Urinary bladder (tissue), 4 donors: ENCODE results near the gene NLRP1. TPM values are rescaled to one million over a fixed set of nuclear protein-coding genes. Genes with fewer than 3 reads are reported as not detected.

ENCODE experiments used
- DNase-seq: peaks from one replicate; pipeline ENCODE4 v3.0.0-alpha.2; 2015; ENCODE audit errors: extremely low spot score
- H3K27ac ChIP-seq: one replicate; pipeline ENCODE4 v1.5.1; 2013; ENCODE audit warnings: low read depth, mild to moderate bottlenecking, moderate library complexity
- H3K36me3 ChIP-seq: one replicate; pipeline ENCODE4 v1.6.1; 2013; ENCODE audit warnings: mild to moderate bottlenecking, moderate library complexity; ENCODE audit not compliant: insufficient read depth
- H3K4me1 ChIP-seq: one replicate; pipeline ENCODE4 v1.6.1; 2013; ENCODE audit warnings: mild to moderate bottlenecking, moderate library complexity; ENCODE audit not compliant: insufficient read depth
- H3K4me3 ChIP-seq: one replicate; pipeline ENCODE4 v1.5.1; 2013; ENCODE audit warnings: low read depth, low read length
- WGBS: extraction: QIAGEN DNeasy Blood & Tissue Kit; methylation state at CpG from one replicate; pipeline ENCODE4 v1.1.7; 2013; 5-methylcytosine and 5-hydroxymethylcytosine counted together
- polyA plus RNA-seq: library from polyadenylated mRNA; stranded (reverse); fragments of 200-250 nt; gene quantifications from one replicate; pipeline ENCODE4 v1.2.3, GENCODE V29; 2013
- total RNA-seq: library from RNA; depleted of rRNA; stranded (reverse); fragments of >200 nt; gene quantifications from one replicate; pipeline ENCODE4 v1.2.3, GENCODE V29; 2014
- donor health status: healthy with polysubstance abuse.
- donor health status: healthy.

The NLRP1 gene
- total and polyA plus RNA-seq, 2 donors = 22.3 to 33.0 TPM

DNA sequence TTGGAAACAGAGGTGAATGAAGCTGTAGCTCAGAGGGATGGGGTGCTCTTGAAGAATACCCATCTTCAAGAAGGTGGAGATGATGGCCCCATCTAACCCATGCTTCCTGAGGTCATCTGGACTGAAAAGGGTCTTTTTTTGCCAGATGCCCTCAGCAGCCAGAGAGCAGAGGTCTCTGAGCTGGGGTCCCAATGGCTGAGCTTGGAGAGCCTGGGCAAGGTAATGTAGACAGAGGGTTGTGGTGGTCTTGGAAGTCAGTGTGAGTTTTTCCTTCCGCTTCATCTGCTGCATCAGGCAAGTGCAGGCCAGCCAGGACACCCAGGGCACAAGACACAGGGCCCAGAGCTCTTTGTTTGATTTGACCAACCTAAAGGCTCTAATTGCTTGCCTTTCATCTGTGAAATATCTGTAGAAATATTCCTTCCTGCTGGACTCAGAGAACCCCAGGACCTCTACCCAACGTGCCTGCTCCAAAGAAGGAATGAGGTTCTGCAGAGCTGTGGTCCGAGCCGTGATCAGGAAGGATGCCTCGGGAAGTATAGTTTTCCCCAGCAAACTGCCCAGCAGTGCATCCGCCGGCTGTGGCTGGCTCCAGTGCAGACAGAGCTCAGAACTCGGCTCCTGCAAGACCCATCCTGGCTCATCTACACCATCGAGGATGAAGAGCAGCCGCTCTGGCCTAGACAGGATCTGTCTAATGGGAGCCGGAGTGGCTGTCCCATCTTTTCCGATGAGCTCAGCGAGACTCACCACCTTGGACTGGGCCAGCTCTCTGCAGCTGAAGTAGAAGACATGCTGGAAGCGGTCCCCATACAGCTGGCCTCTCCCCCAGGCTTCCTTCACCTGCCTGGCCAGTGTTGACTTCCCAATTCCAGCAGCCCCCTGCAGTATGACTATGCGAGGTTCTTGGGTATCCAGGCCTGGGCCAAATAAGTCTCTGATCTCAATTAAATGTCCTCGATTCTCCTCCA is 25.2 kb downstream of the NLRP1 start:
- 94% methylated on average over 16 of the region's 16 CpGs for WGBS
- no peaks in the 10 kb centered on the region for H3K4me1 ChIP-seq
- H3K36me3 ChIP-seq = no peaks in the 10 kb centered on the region
- H3K4me3 ChIP-seq = no peak overlapping the region
- no peak for DNase-seq
- no peak overlapping the region for H3K27ac ChIP-seq

DNA sequence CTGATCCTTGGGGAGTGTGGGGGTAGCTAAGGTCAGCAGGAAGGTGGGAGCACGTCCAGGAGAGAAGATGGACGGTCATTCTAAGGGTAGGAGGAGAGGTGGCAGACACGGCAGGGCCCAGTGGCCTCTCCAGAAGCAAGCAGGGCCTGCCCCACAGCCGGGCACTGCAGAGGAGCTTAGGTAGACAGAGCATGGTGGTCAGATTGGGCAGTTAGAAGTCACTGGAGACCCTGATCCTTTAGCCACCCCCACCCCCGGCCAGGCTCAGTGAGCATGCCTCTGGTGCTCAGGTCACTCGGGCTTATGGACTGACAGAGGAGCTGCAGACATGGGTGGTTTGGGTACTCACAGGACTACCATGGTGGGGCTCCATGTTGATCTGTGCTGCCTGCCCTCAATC is 26.3 kb downstream of the NLRP1 start:
- no peaks in the 10 kb centered on the region for H3K36me3 ChIP-seq
- WGBS = 87% methylated on average over 6 of the region's 6 CpGs
- no peak for DNase-seq
- H3K27ac ChIP-seq = no peak overlapping the region
- no peaks in the 10 kb centered on the region for H3K4me1 ChIP-seq
- no peak overlapping the region for H3K4me3 ChIP-seq

DNA sequence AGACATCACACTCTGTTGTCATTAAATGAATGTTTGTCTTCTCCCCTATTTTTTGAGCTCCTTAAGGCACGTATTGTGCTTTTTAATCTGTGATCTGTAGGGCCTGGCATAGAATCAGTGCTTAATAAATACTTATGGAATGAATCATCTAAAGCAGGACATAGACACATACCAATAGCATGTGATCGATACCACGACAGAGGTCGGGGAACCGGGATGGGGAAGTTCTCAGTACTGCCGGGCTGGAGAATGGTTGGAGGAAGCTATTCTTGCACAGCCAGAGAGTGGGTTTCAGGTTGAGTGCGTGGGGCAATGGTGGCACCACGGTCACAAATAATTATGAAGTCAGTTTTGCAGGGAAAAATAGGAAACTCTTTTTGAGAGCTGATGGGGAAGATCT is 26.8 kb downstream of the NLRP1 start:
- no peak overlapping the region for H3K4me3 ChIP-seq
- no peaks in the 10 kb centered on the region for H3K36me3 ChIP-seq
- no peak overlapping the region for H3K27ac ChIP-seq
- H3K4me1 ChIP-seq = no peaks in the 10 kb centered on the region
- DNase-seq = no peak
- WGBS = 61% methylated on average over 8 of the region's 8 CpGs

- Histone ChIP-seq H3K4me1 (no peaks in the 10 kb centered on the region), H3K36me3 (no peaks in the 10 kb centered on the region), H3K4me3 (no peak overlapping the region), H3K27ac (no peak overlapping the region)
- DNase-seq = no peak
- WGBS = 70% methylated on average over 3 of the region's 3 CpGs
Observed at GRCh38 chr17:5555254-5555653, 29.1 kb downstream of the NLRP1 start.

DNA sequence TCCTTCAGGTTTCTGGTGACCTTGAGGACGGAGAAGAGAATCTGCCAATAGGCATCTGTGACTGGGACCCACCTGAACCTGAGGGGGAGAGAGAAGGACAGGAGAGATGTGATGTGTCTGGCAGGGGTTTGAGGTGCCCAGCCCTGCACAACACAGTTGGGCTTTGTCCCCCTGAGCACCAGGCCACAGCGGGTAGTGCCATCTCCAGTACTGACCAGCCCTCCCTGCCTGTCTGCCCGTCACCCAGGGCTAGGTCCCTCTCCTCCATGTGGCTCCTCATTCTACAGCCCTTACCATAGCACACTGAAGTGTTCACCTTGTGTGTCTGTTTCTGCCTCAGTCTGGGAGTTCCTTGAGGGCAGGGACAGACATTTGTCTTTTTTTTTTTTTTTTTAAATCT is 30.8 kb downstream of the NLRP1 start:
- DNase-seq = no peak
- Histone ChIP-seq H3K4me3 (no peak overlapping the region), H3K36me3 (no peaks in the 10 kb centered on the region), H3K4me1 (no peaks in the 10 kb centered on the region), H3K27ac (no peak overlapping the region)
- WGBS = 77% methylated on average over 3 of the region's 3 CpGs

DNA sequence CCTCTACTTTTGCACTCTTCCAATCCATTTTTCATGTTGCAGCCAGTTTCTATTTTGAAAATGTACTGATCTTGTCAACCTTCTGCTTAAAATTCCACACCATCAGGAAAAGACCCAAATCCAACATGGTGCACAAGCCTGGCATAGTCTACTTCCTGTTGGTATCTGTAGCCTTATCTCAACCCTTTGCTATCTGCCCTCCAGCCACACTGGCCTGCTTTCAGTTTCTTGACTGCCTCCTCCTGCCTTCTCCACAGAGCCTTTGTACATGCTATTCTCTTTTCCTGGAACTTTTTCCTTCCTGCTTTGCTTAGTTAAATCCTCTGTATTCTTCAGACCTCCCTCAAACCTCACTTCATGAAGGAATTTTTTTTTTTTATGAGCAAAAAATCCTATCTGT is 31.5 kb downstream of the NLRP1 start:
- no peak overlapping the region for H3K27ac ChIP-seq
- H3K4me1 ChIP-seq = no peaks in the 10 kb centered on the region
- H3K4me3 ChIP-seq = no peak overlapping the region
- DNase-seq = no peak
- H3K36me3 ChIP-seq = no peaks in the 10 kb centered on the region

- H3K36me3 ChIP-seq = no peaks in the 10 kb centered on the region
Observed at GRCh38 chr17:5545051-5545987, 39.0 kb downstream of the NLRP1 start.

DNA sequence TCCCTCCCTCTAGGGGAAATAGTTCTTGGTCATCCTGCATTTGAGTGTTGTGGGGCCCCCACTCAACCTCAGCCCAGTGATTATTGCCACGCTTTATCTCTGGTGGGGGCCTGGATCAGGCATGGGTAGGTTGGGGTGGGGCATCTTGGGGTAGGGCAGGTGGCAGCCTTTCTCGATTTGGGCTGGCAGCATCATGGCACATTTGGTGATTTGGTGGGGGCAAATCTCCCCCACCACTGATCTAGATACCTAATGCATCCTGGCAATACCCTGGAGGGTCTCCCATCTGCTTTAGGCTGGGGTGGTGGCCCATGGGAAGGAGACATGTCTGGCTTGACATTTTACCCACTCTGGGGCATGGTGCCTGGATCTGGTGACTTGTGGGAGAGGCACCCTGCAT is 40.2 kb downstream of the NLRP1 start:
- no peak for DNase-seq
- H3K4me3 ChIP-seq = no peak overlapping the region
- H3K36me3 ChIP-seq = no peaks in the 10 kb centered on the region
- no peak overlapping the region for H3K27ac ChIP-seq
- no peaks in the 10 kb centered on the region for H3K4me1 ChIP-seq
- 98% methylated on average over 2 of the region's 2 CpGs for WGBS

More at GRCh38 chr17:5545051-5545987, 39.0 kb downstream of the NLRP1 start:
- 69% methylated on average over 9 of the region's 9 CpGs for WGBS
- H3K27ac ChIP-seq = no peak overlapping the region
- H3K4me1 ChIP-seq = no peaks in the 10 kb centered on the region
- no peak for DNase-seq
- H3K4me3 ChIP-seq = no peak overlapping the region

DNA sequence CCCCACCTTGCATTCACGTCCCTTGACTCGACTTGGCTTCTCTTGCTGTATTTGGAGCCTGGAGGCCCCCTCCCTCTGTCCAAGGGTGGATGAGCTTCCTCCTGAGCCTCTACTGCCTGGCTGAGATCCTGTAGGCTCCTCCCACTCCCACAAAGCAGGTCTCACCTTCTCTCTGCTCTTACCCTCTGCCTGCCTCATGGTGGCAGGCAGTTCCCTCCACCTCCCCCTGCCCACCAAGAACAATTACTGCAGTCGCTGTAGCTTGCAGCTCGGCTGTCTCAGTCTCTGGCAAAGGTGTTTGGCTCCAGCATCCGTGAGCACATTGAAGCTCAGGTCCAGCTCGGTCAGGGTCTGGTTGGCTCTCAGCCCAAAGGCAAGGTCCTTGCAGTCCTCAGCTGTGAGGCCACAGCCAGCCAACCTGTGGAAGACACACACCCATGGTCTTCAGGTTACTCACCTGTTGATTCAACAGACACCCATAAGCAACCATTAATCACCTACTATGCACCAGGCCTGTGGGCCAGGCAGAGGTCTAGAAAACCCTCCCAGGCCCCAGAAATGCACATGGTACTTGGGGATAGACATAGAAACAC is 42.6 kb downstream of the NLRP1 start:
- Histone ChIP-seq H3K36me3 (no peaks in the 10 kb centered on the region), H3K4me3 (no peak overlapping the region), H3K27ac (no peak overlapping the region), H3K4me1 (no peaks in the 10 kb centered on the region)
- WGBS = 75% methylated on average over 6 of the region's 6 CpGs
- DNase-seq = no peak

DNA sequence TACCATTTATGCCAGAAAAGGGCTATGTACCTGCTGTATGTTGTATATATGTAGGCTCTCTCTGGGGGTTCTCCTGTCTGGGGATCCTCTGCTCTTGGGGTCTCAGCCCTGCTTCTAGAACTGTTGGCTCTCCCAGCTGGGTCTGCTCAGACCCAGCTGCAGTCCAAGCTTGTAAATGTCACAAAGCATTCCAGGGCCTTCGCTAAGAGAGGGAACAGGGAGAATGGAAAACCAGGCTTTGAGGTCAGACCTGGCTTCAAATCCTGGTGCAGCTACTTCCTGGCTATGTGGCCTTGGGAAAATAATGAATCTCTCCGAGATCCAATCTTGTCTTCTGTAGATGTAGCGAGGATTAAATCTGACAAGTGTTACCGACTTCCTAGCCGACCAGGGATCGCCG is 44.0 kb downstream of the NLRP1 start:
- no peaks in the 10 kb centered on the region for H3K4me1 ChIP-seq
- no peak overlapping the region for H3K27ac ChIP-seq
- no peak for DNase-seq
- 44% methylated on average over 7 of the region's 7 CpGs for WGBS
- H3K4me3 ChIP-seq = no peak overlapping the region
- H3K36me3 ChIP-seq = no peaks in the 10 kb centered on the region

DNA sequence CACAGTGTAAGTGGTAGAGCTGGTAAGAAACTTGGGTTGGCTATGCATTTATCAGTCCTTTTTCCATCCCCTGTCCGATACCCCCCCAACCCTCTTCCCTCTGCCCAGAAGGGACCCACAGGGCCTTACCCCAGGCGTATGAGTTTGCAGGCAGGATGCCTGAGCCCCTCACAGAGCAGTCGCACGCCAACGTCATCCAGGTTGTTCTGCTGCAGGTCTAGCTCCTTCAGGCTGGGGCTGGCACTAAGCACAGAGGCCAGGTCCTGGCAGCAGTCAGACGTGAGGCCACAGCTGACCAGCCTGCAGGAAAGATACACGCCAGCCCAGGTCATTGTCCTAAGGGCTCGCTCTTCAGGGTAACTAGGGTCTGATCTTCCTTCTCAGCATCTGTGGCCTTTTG is 45.0 kb downstream of the NLRP1 start:
- Histone ChIP-seq H3K4me3 (no peak overlapping the region), H3K4me1 (no peaks in the 10 kb centered on the region), H3K27ac (no peak overlapping the region), H3K36me3 (no peaks in the 10 kb centered on the region)
- 95% methylated on average over 8 of the region's 8 CpGs for WGBS
- DNase-seq = no peak

DNA sequence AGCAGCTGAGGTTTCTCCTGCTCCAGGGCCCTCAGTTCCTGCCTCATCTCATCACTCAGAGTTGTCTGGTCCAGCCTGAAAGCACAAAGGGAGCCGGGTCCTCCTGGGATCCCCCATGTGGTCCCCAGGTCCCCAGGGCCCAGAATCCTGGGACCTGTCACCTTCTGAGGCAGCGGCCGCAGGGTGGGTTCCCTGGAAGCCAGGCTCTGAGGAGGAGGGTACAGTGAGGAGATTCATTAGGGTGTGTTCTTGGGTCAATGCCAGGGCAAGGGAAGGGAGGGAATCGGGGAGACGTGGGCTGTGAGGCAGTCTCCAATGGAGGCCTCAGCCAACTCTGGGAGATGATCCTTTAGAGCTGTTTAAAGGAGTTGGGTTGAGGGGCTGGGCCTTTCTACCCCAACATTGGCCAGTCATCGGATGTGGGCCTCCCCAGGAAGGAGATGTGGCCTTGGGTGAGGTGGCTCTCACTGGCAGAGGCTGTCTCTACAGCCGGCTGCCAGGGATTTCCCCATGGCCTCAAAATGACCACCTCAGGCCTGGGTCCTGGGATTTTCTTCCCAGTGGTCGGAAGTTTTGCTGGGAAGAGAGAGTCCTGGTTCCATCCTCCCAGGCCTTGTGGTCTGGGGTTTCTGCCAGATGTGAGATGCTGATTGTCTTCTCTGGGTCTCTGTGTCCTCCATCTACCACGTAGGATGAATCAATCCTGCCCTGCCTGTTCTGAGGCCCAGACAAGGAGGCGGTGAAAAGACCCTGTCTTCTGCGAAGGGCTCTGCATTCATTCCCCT is 47.3 kb downstream of the NLRP1 start:
- 63% methylated on average over 11 of the region's 11 CpGs for WGBS
- H3K36me3 ChIP-seq = peaks cover 2% of the 10 kb centered on the region
- H3K4me3 ChIP-seq = no peak overlapping the region
- H3K27ac ChIP-seq = no peak overlapping the region
- H3K4me1 ChIP-seq = no peaks in the 10 kb centered on the region
- peak; percentile 18 for DNase-seq

DNA sequence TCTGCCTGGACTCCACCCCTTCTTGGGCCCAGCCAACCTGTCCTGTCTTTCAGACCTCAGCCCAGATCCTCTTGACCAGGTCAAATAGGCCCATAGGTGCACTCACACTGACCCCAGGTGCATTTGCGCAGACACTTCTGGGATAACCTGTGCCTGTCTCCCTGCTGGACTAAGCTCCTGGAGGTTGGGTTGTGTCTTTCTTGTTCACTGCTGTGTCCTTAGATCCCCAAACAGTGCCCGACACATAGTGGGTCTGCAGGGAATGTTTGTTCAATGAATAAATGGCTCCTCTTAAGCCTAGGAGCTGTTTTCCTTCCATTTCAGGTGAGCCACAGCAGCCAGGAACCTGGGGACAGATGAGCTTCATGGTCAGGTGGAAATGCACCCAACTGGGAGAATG is 48.9 kb downstream of the NLRP1 start:
- no peak for DNase-seq
- Histone ChIP-seq H3K4me1 (no peaks in the 10 kb centered on the region), H3K36me3 (peaks cover 4% of the 10 kb centered on the region), H3K27ac (no peak overlapping the region), H3K4me3 (no peak overlapping the region)
- WGBS = 98% methylated on average over 2 of the region's 2 CpGs
